Bronchial epithelial cell (primary cell): ENCODE measurements around the gene DUSP8. TPM values are rescaled to one million over a fixed set of nuclear protein-coding genes. Genes with fewer than 3 reads are reported as not detected.
"Not testable (repeated sequence)": the region's sequence is repeated elsewhere in the genome, so short reads cannot be mapped to it uniquely, and the experiment has no call there.

ENCODE experiments used
- DNase-seq: peaks from one replicate; pipeline ENCODE4 v3.0.0-alpha.2; 2010; ENCODE audit warnings: low read depth
- FAIRE-seq: peaks from 2 replicates; lab custom pipeline; 2011; peaks lifted over from hg19 to GRCh38; lab: Jason Lieb, UNC
- H3K27me3 ChIP-seq: 2 replicates; pipeline ENCODE4 v1.5.1; 2011; ENCODE audit warnings: low read length; ENCODE audit not compliant: control insufficient read depth, insufficient read depth
- H3K36me3 ChIP-seq: 2 replicates; pipeline ENCODE4 v1.5.1; 2011; ENCODE audit warnings: low read length; ENCODE audit not compliant: control insufficient read depth, insufficient read depth
- H3K4me3 ChIP-seq: 2 replicates; pipeline ENCODE4 v1.5.1; 2011; ENCODE audit warnings: mild to moderate bottlenecking, low read depth, low read length, control low read depth
- total RNA-seq: library from RNA; depleted of rRNA; stranded (reverse); fragments of >200 nt; gene quantifications from 2 replicates; pipeline ENCODE4 v1.2.1, GENCODE V29; 2014
- TF ChIP-seq, protein P1 (sequence below): IDR thresholded peaks from 2 replicates; pipeline ENCODE4 v1.5.1; 2011; ENCODE audit warnings: mild to moderate bottlenecking, moderate library complexity, low read length, control low read depth, inconsistent platforms; ENCODE audit not compliant: insufficient read depth, severe bottlenecking

Gene DUSP8
- total RNA-seq, 1 donor from 2014 or later, result 0.26 TPM

GRCh38 chr11:1586699-1587098, 14.6 kb upstream of the DUSP8 start:
- no peak for FAIRE-seq
- Histone ChIP-seq H3K27me3 (peaks cover 2% of the 10 kb centered on the region), H3K36me3 (no peaks in the 10 kb centered on the region), H3K4me3 (no peak overlapping the region)
- TF ChIP-seq, protein P1, sequence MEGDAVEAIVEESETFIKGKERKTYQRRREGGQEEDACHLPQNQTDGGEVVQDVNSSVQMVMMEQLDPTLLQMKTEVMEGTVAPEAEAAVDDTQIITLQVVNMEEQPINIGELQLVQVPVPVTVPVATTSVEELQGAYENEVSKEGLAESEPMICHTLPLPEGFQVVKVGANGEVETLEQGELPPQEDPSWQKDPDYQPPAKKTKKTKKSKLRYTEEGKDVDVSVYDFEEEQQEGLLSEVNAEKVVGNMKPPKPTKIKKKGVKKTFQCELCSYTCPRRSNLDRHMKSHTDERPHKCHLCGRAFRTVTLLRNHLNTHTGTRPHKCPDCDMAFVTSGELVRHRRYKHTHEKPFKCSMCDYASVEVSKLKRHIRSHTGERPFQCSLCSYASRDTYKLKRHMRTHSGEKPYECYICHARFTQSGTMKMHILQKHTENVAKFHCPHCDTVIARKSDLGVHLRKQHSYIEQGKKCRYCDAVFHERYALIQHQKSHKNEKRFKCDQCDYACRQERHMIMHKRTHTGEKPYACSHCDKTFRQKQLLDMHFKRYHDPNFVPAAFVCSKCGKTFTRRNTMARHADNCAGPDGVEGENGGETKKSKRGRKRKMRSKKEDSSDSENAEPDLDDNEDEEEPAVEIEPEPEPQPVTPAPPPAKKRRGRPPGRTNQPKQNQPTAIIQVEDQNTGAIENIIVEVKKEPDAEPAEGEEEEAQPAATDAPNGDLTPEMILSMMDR, result no peak
- DNase-seq, result no peak

DNA sequence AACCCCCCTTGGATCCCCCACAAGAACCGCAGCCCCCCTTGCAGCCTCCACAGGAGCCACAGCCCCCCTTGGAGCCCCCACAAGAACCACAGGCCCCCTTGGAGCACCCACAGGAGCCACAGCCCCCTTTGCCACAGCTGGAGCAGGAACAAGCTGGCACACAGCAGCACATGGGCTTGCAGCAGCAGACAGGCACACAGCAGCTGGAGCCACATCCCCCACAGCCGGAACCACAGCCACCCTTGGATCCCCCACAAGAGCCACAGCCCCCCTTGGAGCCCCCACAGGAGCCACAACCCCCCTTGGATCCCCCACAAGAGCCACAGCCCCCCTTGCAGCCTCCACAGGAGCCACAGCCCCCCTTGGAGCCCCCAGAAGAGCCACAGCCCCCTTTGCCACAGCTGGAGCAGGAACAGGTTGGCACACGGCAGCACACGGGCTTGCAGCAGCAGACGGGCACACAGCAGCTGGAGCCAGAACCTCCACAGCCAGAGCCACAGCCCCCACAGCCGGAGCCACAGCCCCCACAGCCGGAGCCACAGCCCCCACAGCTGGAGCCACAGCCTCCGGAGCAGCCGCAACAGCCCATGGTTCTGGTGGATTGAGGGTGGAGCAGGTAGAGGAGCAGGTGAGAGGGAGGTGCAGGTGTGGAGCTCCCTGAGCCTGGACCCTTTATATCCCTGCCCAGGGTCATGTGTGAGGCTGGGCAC, 12.7 kb upstream of the DUSP8 start, which contains the start of gene KRTAP5-1:
Gene KRTAP5-1, minus strand, starts transcription at position 623 of the 710 bp plus-strand sequence. Its CDS starts 34 bp downstream, at position 589.
- not testable (repeated sequence) for FAIRE-seq, H3K36me3 ChIP-seq, H3K27me3 ChIP-seq, H3K4me3 ChIP-seq, DNase-seq

DNA sequence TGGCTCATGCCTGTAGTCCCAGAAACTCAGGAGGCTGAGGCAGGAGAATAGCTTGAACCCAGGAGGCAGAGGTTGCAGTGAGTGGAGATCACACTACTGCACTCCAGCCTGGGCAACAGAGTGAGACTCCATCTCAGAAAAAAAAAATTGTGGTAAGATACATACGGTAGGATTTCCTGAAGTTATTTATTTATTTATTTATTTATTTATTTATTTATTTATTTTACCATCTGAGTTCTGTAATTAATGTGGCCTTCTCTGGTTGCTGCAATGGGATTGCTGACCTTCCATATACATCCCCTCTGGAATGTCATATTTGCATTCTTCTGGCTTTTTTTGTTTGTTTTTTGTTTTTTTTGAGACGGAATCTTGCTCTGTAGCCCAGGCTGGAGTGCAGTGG, 10.8 kb upstream of the DUSP8 start:
- not testable (repeated sequence) for H3K27me3 ChIP-seq, DNase-seq, H3K4me3 ChIP-seq, FAIRE-seq, H3K36me3 ChIP-seq

GRCh38 chr11:1581976-1582375, 9.9 kb upstream of the DUSP8 start:
- Histone ChIP-seq H3K4me3 (no peak overlapping the region), H3K27me3 (peaks cover 2% of the 10 kb centered on the region), H3K36me3 (no peaks in the 10 kb centered on the region)
- TF ChIP-seq, protein P1, result no peak
- no peak for FAIRE-seq
- DNase-seq, result no peak

DNA sequence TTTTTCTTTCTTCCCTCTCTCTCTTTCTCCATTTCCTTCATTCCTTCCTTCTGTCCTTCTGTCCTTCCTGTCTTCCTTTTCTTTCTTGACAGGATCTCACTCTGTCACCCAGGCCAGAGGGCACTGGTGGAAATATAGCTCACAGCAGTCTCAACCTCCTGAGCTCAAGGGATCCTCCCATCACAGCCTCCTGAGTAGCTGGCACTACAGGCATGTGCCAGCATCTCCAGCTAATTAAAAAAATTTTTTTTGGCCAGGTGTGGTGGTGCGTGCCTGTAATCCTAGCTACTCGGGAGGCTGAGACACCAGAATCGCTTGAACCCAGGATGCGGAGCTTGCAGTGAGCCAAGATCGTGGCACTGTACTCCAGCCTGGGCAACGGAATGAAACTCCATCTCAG, 4.8 kb upstream of the DUSP8 start:
- Histone ChIP-seq H3K36me3 (no peaks in the 10 kb centered on the region), H3K4me3 (no peak overlapping the region), H3K27me3 (peaks cover 3% of the 10 kb centered on the region)
- TF ChIP-seq, protein P1, result no peak
- no peak for FAIRE-seq
- DNase-seq, result peak; percentile 28

- FAIRE-seq, H3K36me3 ChIP-seq, DNase-seq, H3K27me3 ChIP-seq, H3K4me3 ChIP-seq: not testable (repeated sequence)
These were observed 3.7 kb upstream of the DUSP8 start for GRCh38 chr11:1575756-1576155.

DNA sequence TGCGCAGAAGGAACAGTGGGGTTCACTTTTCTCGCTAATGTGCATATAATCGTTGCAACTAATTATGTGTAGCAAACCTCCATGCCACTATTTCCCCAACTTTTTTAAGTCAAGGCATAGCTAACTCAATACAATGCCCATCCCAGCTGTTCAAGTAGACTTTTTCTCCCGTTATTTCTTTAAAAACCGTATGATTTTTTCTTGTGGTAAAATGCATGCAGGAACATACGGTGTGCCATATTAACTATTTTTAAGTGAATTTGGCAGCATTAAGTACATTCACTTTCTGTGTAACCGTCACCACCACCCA, 2.8 kb upstream of the DUSP8 start:
- FAIRE-seq, result no peak
- H3K4me3 ChIP-seq, result no peak overlapping the region
- H3K27me3 ChIP-seq, result peaks cover 5% of the 10 kb centered on the region
- no peaks in the 10 kb centered on the region for H3K36me3 ChIP-seq
- TF ChIP-seq, protein P1, result no peak
- no peak for DNase-seq
